HG03025 (cell line): ENCODE measurements around the gene GLCE.

Experiments used
- ATAC-seq: cut with Tn5 transposase; IDR thresholded peaks from one replicate; pipeline ENCODE4 v1.9.1; 2021; ENCODE audit warnings: mild to moderate bottlenecking, moderate library complexity; ENCODE audit not compliant: unreplicated experiment, low FRiP score

The GLCE gene

DNA sequence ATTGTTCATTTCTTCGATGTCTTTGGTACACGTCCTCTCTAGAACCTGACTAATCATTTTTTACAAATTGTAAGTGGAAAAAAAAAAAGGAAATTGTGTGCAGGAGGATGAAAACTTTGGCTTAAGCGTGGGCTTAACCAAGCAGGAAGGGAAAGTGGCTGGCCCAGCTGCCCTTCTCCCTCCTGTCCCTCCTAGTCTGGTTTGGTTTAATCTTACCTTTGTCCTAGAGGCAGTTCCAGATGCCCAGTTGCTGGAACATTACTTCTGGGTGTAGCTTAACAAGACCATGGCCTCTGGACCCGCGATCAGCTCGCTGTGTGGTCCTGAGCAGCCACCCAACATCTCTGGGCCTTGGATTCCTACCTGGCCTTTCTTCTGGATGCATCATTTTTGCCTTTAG, 153.7 kb downstream of the GLCE start:
- no peak for ATAC-seq

DNA sequence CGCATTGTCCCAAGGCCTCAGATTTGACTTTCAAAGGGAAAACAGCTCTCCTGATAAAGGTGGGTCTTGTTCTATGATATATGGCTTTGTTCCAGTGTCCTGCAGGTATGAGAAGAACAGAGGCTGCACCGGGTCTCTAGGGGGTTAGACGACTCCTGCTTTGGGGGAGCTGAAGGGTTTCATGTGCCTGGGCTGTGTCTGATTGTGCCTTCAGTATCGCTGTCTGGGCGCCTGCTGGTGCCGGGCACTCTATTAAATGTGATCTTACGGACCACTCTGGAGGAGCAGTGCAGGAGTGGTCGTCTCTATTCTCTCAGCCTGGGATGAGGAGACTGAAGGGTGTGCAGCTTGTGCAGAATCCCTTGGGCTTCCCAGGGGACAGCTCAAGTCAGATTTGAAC, 154.3 kb downstream of the GLCE start:
- no peak for ATAC-seq

DNA sequence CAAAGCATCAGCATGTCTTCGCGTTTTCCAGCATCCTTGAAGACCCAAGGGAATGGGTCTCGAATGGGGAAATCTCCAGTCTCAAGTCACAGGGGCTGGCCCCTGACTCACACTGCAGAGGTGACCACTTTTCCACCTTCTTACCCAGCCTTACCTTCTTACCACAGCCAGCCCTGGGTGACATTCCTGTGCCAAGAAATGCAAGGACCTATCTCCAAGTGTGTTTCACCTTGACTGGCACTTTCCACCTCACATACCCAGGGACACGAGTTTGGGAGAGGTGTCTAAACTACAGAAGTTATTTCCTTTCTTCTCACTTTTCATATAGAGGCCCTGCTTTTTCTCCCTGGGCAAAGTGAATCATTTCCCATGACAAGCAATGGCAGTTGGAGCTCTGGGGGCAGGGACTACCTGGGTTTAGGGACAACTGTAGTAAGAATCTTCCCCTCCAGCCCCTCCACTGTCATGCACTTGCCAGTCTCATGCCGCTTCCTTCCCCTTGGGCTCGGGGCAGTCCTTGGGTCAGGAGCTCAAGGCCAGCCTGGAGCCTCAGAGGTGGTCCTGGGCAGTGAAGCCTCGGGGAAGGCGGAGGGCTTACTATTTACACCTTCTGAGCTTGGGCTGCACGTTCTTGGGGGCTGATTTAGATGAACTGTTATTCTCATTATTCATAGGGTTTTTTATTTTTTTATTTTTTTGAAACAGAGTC, 155.1 kb downstream of the GLCE start:
- no peak for ATAC-seq

DNA sequence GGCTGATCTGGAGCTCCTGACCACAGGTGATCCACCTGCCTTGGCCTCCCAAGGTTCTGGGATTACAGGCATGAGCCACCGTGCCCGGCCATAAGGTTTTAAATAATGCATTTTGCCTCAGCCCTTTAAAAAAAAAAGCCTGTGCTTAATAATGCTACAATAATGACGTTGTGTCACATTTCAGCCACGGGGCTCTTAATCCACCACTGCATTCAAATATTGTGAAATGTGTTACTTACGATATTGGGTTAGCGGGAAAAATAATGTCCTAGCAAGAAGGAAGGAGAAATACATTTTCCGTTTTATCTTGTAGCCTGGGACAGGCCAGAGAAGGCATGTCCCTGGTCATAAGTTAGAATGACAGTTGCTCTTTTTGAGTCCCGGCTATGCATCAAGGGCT, 155.9 kb downstream of the GLCE start:
- ATAC-seq, result no peak

DNA sequence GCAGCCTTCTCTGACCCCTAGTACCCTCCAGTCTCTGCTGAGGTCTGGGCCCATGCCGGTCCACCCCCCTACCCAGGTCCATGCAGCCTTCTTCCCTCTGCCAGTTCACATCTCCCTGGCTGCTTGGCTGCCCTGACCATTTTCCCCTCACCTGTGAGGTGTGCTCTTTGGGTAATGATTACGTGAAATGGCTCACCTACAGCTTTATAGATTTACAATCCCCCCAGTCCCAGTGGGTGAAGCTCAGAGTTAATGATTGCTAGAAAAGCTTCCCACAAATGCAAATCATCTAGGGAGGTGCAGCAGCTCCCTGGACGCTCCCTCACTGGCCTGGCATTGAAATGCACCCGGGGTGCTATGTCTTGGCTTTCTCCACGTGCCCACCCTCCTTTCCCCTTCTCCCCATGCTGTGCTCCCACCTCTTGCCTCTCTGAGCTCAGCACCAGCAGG, 157.0 kb downstream of the GLCE start:
- no peak for ATAC-seq

DNA sequence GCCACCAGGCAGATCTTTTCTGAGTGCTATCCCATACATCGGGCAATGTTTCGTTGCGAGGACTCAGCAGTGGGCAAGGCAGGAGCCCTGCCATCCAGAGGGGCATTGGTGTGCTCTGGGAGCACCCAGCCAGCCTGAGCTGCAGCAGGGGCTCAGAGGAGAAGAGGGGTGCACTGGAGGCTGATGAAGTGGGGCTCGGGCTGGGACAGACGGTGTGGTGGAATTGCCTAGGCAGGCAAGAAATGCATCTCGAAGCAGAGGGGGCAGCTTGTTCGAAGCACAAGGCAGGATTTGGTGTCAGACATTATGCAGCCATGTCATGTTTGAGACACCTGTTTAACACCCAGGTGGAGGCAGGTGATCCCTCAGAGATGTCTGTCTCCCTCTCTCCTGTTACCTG, 157.6 kb downstream of the GLCE start:
- no peak for ATAC-seq

DNA sequence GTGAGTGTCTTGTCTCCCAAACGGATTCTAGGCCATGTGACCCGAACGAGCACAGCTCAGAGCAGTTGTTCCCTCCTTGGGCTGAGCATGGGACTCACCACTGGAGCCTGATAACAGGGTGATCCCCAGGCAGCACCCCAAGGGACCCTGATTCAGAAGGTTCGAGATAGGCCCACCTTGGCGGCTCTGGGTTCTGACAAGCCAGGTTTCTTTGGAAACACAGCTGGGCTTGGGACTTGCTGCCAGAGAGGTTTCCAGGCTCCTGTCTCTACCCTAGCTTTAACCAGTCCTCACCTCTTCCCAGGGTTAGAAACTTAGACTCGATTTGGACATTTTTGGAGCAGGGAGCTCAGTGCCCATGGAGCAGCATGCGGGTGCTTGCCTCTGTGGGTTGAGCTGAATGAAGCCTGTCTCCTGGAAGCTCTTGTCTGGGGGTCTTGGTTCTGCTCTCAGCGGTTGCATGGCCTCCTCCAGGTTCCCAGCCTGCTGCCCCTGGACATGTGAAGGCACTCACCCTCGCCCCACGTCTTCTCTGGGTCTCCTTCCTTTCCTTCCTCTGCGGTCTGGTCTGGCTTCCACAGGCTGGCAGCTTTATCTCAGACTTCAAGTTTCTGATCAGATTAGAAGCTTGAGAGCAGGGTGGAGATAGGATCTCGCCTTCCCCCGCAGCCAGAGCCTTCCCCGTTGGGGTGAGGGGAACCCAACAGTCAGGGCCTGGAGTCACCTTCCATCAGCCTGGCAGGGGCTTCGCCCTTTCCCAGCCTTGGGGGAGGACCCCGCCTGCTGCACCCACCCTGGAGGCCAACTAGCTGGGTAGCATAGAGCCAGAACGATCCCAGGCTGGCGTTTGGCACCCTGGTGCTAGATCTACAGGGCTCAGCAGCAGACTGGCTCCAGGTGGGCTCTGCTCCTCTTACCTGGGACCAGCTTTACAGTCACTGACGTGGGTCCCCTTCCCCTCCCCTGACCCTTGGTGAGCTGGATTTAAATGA, 159.2 kb downstream of the GLCE start:
- no peak for ATAC-seq

DNA sequence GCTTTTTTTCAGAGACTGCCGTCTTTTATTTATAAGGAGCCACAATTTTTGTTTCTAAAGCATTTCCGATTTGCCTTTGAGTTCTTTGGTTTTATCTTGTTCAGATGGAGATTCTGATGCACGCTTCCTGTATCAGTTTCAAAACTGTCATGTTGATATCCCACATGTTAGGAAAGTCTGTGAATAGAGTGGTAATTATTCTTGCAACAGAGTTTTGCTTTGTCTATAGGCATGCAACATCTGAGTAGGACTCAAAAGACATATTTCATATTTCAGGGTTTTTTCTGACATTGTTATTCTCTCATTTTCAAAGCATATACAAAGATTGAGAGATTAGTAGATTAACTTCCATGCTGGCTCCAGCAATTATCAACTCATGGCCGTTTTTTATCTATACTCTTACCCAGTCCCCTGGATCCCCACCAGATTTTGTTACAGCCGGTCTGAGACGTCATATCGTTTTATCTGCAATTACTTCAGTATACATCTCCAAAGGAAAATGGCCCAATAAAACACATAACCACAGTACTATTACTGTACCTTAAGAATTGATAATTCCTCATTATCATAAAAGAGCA, 160.6 kb downstream of the GLCE start:
- no peak for ATAC-seq
